Midbrain (tissue), 1 donor: ENCODE measurements around the gene E2F3.

ENCODE experiments used
- DNase-seq: peaks from one replicate; lab custom pipeline; 2025; lab: John Stamatoyannopoulos, UW

The E2F3 gene

GRCh38 chr6:20533746-20534294 lies 132.1 kb downstream of the E2F3 start:
- DNase-seq: no peak

GRCh38 chr6:20534295-20535262 lies 132.9 kb downstream of the E2F3 start, which contains the start of gene CDKAL1:
Gene CDKAL1, plus strand, starts transcription at chr6:20534457. Its CDS starts 11,894 bp downstream, at chr6:20546351.
- peak; percentile 92 for DNase-seq

- no peak for DNase-seq
These were observed 136.5 kb downstream of the E2F3 start for GRCh38 chr6:20538131-20538662.

GRCh38 chr6:20538907-20539306 lies 137.2 kb downstream of the E2F3 start:
- no peak for DNase-seq

GRCh38 chr6:20539387-20539786 lies 137.7 kb downstream of the E2F3 start:
- no peak for DNase-seq

GRCh38 chr6:20540683-20541082 lies 139.0 kb downstream of the E2F3 start:
- no peak for DNase-seq

GRCh38 chr6:20541382-20541781 lies 139.7 kb downstream of the E2F3 start:
- DNase-seq: no peak

GRCh38 chr6:20542927-20543602 lies 141.4 kb downstream of the E2F3 start:
- no peak for DNase-seq
